ENCODE results near the gene TEX51.

- TF ChIP-seq CTCF (conservative IDR thresholded peaks at IDR 0.05): no peak
- TF ChIP-seq ZFX (IDR thresholded peaks at IDR 0.05): no peak
These were observed 32.2 kb upstream of the TEX51 start for GRCh38 chr2:126866451-126866850.

Measured in C4-2B (cell line).